ENCODE measurements around the gene GREM2.

DNA sequence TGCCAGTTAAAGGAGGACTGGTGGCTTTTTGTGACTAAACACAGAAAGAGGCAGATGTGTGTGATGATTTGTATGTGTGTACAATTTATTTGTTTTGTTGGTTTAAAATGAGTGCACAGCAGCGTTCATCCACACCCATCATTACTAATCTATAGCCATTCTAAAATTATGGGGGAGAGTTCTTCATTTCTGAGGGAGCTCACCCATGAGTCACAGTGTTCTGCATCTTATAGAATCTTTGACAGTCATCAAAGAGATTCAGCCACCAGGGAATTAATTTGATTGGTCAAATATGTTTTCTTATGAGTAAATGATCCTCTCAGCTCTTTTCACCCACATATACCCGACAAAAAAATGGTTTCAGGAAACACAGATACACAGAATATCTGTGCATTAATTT, 147.9 kb downstream of the GREM2 start:
- no peak for TF ChIP-seq MAX (IDR thresholded peaks at IDR 0.05)
- TF ChIP-seq REST (IDR thresholded peaks at IDR 0.05; ENCODE audit: low read depth), result no peak
- no peak for TF ChIP-seq RAD21 (IDR thresholded peaks at IDR 0.05; ENCODE audit: low read depth)
